B cell (primary cell): ENCODE results near the gene PLAAT1.

Experiments used
- EZH2 ChIP-seq: IDR thresholded peaks from 2 replicates; pipeline ENCODE4 v1.6.1; 2012; ENCODE audit warnings: borderline replicate concordance, low read depth, mild to moderate bottlenecking, moderate library complexity, low read length; ENCODE audit not compliant: insufficient read depth, poor library complexity, severe bottlenecking
- TF ChIP-seq, protein P1 (sequence below): fragments of 200-600 bp; IDR thresholded peaks from one replicate; pipeline ENCODE4 v1.8.0; 2022; ENCODE audit warnings: antibody characterized with exemption, mild to moderate bottlenecking

GRCh38 chr3:193236599-193236998 is 4.4 kb upstream of the PLAAT1 start:
- TF ChIP-seq, protein P1, sequence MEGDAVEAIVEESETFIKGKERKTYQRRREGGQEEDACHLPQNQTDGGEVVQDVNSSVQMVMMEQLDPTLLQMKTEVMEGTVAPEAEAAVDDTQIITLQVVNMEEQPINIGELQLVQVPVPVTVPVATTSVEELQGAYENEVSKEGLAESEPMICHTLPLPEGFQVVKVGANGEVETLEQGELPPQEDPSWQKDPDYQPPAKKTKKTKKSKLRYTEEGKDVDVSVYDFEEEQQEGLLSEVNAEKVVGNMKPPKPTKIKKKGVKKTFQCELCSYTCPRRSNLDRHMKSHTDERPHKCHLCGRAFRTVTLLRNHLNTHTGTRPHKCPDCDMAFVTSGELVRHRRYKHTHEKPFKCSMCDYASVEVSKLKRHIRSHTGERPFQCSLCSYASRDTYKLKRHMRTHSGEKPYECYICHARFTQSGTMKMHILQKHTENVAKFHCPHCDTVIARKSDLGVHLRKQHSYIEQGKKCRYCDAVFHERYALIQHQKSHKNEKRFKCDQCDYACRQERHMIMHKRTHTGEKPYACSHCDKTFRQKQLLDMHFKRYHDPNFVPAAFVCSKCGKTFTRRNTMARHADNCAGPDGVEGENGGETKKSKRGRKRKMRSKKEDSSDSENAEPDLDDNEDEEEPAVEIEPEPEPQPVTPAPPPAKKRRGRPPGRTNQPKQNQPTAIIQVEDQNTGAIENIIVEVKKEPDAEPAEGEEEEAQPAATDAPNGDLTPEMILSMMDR = no peak
- no peak for TF ChIP-seq EZH2
